Measurements from ENCODE around the gene C9orf85.

- TF ChIP-seq CTCF (IDR thresholded peaks at IDR 0.05; ENCODE audit: poor library complexity) (no peak), EZH2 (IDR thresholded peaks at IDR 0.05; ENCODE audit: borderline replicate concordance) (no peak)
Measured at GRCh38 chr9:71891557-71892189, 19.8 kb upstream of the C9orf85 start.
